GM19193 (cell line): ENCODE data around the gene KRT24.

Source experiments
- POLR2A ChIP-seq: IDR thresholded peaks from 4 replicates; pipeline ENCODE4 v1.6.1; 2011; ENCODE audit not compliant: insufficient read depth, insufficient read length; ENCODE audit errors: extremely low read depth

Gene KRT24

GRCh38 chr17:40702271-40702670 is 1.3 kb downstream of the KRT24 start:
- TF ChIP-seq POLR2A = no peak

- TF ChIP-seq POLR2A = no peak
These were observed 3.7 kb downstream of the KRT24 start for GRCh38 chr17:40699853-40700252.

GRCh38 chr17:40699371-40699770 is 4.2 kb downstream of the KRT24 start:
- no peak for TF ChIP-seq POLR2A

GRCh38 chr17:40697297-40697696 is 6.3 kb downstream of the KRT24 start:
- no peak for TF ChIP-seq POLR2A

GRCh38 chr17:40696651-40697072 is 6.9 kb downstream of the KRT24 start:
- TF ChIP-seq POLR2A = no peak

- no peak for TF ChIP-seq POLR2A
These were observed 7.6 kb downstream of the KRT24 start for GRCh38 chr17:40695874-40696472.

- TF ChIP-seq POLR2A = no peak
These were observed 9.0 kb downstream of the KRT24 start for GRCh38 chr17:40694584-40694983.

GRCh38 chr17:40687106-40687505 is 16.4 kb downstream of the KRT24 start:
- TF ChIP-seq POLR2A = no peak

GRCh38 chr17:40686192-40686591 is 17.4 kb downstream of the KRT24 start:
- TF ChIP-seq POLR2A = no peak

- no peak for TF ChIP-seq POLR2A
These were observed 22.6 kb downstream of the KRT24 start for GRCh38 chr17:40680998-40681397.

- no peak for TF ChIP-seq POLR2A
These were observed 24.0 kb downstream of the KRT24 start for GRCh38 chr17:40679523-40679907.

GRCh38 chr17:40678902-40679522 is 24.5 kb downstream of the KRT24 start:
- no peak for TF ChIP-seq POLR2A

- no peak for TF ChIP-seq POLR2A
These were observed 27.6 kb downstream of the KRT24 start for GRCh38 chr17:40675905-40676304.

GRCh38 chr17:40672654-40673053 is 30.9 kb downstream of the KRT24 start:
- no peak for TF ChIP-seq POLR2A

GRCh38 chr17:40671282-40671681 is 32.3 kb downstream of the KRT24 start:
- no peak for TF ChIP-seq POLR2A

- TF ChIP-seq POLR2A = no peak
These were observed 37.2 kb downstream of the KRT24 start for GRCh38 chr17:40666331-40666730.
